Mucosa of descending colon (tissue), 3 donors: ENCODE results near the gene CLMN. TPM values are rescaled to one million over a fixed set of nuclear protein-coding genes. Genes with fewer than 3 reads are reported as not detected.

Experiments
- ATAC-seq: fragments of 200-7000 bp; cut with Tn5 transposase; one replicate; pipeline ENCODE4 v1.9.1; 2020; ENCODE audit warnings: mild to moderate bottlenecking, moderate library complexity
- DNase-seq, 3 donors: peaks; one replicate each; pipeline ENCODE4 v3.0.0-alpha.2; 2020
- H3K36me3 ChIP-seq: fragments of 200-600 bp; one replicate; pipeline ENCODE4 v1.8.0; 2021; ENCODE audit warnings: low read depth, mild to moderate bottlenecking
- H3K4me1 ChIP-seq: fragments of 200-600 bp; one replicate; pipeline ENCODE4 v1.8.0; 2021; ENCODE audit warnings: low read depth, mild to moderate bottlenecking
- H3K4me3 ChIP-seq: fragments of 200-600 bp; one replicate; pipeline ENCODE4 v1.8.0; 2021; ENCODE audit warnings: mild to moderate bottlenecking
- H3K9me3 ChIP-seq: fragments of 200-600 bp; one replicate; pipeline ENCODE4 v1.8.0; 2021; ENCODE audit warnings: mild to moderate bottlenecking
- CTCF ChIP-seq: fragments of 200-600 bp; IDR thresholded peaks from one replicate; pipeline ENCODE4 v1.8.0; 2022; ENCODE audit warnings: antibody characterized with exemption, mild to moderate bottlenecking
- intact Hi-C, 2 donors: fragments of 100-400 bp; cut with DNase I in 1 of 2; cut with micrococcal nuclease in 1 of 2; formaldehyde crosslinking; loops; one replicate each; pipeline versions ENCODE4 v1.11.0 to v1.11.1; 2022; cut with DNase I, micrococcal nuclease
- total RNA-seq, 3 donors: library from RNA; stranded (reverse); fragmentation: NEBNext Ultra II Directional in 2 of 3; extraction: Animal tissue kit (Norgen Biotek cat#: 25700) in 2 of 3; gene quantifications; one replicate each; pipeline versions ENCODE4 v1.2.1 to v1.2.4, GENCODE V29; 2021 to 2023
- donor health status: DM: no; HTN: no; CAD: no; lungs with moderate emphysema.
- donor health status: DM: no; HTN: no; CAD: no.
- donor health status: DM: no; HTN: yes; CAD: no.

Gene CLMN
- total RNA-seq, 3 donors from 2014 or later: 73.7 to 200 (median 132) TPM

GRCh38 chr14:95196826-95197545, 122.7 kb downstream of the CLMN start:
- no peaks in the 10 kb centered on the region for H3K36me3 ChIP-seq
- no peak overlapping the region for H3K4me3 ChIP-seq
- ATAC-seq: no peak
- H3K9me3 ChIP-seq: no peaks in the 10 kb centered on the region
- TF ChIP-seq CTCF: no peak
- H3K4me1 ChIP-seq: no peaks in the 10 kb centered on the region
- intact Hi-C loops: no loop called here
- DNase-seq: no peak

- intact Hi-C loops: no loop called here
- H3K4me1 ChIP-seq: no peaks in the 10 kb centered on the region
- no peaks in the 10 kb centered on the region for H3K36me3 ChIP-seq
- no peak for TF ChIP-seq CTCF
- ATAC-seq: peak; percentile 78
- no peak overlapping the region for H3K4me3 ChIP-seq
- no peaks in the 10 kb centered on the region for H3K9me3 ChIP-seq
- DNase-seq: peak in 1 of 3 donors; percentile 40
These were observed 123.4 kb downstream of the CLMN start for GRCh38 chr14:95196268-95196667.

GRCh38 chr14:95195031-95195430, 124.7 kb downstream of the CLMN start:
- TF ChIP-seq CTCF: no peak
- no peaks in the 10 kb centered on the region for H3K36me3 ChIP-seq
- ATAC-seq (no peak), DNase-seq (no peak)
- intact Hi-C loops: no loop called here
- no peak overlapping the region for H3K4me3 ChIP-seq
- no peaks in the 10 kb centered on the region for H3K9me3 ChIP-seq
- no peaks in the 10 kb centered on the region for H3K4me1 ChIP-seq

GRCh38 chr14:95193081-95193480, 126.6 kb downstream of the CLMN start:
- Histone ChIP-seq H3K9me3 (no peaks in the 10 kb centered on the region), H3K4me1 (no peaks in the 10 kb centered on the region), H3K36me3 (no peaks in the 10 kb centered on the region), H3K4me3 (no peak overlapping the region)
- intact Hi-C loops: no loop called here
- no peak for ATAC-seq
- DNase-seq: no peak
- TF ChIP-seq CTCF: no peak

- no peaks in the 10 kb centered on the region for H3K36me3 ChIP-seq
- no peaks in the 10 kb centered on the region for H3K4me1 ChIP-seq
- no peak for TF ChIP-seq CTCF
- H3K4me3 ChIP-seq: no peak overlapping the region
- no peaks in the 10 kb centered on the region for H3K9me3 ChIP-seq
- intact Hi-C loops: no loop called here
- ATAC-seq (no peak), DNase-seq (no peak)
These were observed 127.4 kb downstream of the CLMN start for GRCh38 chr14:95192311-95192710.
